Retina (tissue), 1 donor: ENCODE measurements around the gene SELENOT.
A peak's percentile ranks its signal among the peaks of the same experiment; 100 is the strongest.
"Not testable (repeated sequence)": the region's sequence is repeated elsewhere in the genome, so short reads cannot be mapped to it uniquely, and the experiment has no call there.

Experiments
- DNase-seq: peaks from one replicate; pipeline ENCODE4 v3.0.0-alpha.2; 2016

SELENOT gene

DNA sequence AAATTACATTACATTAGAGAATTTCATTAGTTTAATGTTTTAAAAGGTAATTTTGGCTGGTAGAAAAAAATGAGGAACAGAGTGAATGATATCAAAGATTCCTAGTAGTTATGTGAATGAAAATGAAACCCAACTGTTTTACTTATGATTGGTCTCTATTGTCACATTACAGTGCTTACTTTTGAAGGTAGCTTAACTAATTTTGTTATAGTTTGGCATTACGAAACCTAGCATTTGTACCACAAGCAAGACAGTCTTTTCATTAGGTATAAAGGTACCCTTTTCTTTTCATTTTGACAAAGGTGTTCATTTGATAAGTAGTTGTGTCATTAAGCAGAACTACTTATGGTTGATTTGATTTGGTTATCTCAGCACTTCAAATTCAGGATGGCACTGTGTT is 6.9 kb downstream of the SELENOT start:
- no peak for DNase-seq

DNA sequence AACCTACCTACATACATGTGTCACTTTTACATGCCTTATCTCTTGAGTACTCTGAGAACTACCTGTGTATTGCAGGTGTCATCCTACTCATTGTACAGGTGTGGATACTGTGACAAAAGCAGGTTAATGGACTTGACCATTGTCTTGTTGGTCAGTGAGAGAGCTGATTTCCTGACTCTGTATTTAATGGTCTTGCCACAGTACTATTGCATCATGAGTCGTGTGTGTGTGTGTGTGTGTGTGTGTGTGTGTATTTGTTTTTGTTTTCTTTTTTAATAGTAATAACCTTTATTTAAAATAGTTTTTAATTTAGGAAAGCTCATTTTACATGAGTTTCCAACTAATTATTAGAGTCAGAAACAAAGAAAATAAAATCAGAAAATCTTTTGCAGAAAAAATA is 7.7 kb downstream of the SELENOT start:
- DNase-seq: no peak

DNA sequence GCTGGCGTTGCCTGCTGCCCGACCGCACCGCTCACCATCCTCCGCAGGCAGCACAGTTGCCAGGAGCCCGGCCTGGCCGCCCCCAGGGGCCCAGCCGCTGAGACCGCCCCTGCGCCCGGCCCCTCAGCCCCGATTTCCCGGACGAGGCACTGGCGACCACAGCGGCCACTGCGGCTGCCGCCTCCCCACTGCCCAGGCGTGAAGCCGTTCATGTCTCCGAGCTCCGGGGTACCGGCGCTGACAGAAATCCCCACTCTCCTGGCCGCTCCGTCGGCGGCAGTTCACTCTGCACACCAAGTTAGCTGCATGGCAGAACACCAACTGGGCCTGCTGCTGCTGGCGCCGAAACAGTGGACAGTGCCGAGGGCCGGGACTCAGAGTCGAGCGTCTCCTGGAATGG is 8.5 kb downstream of the SELENOT start:
- DNase-seq: no peak

DNA sequence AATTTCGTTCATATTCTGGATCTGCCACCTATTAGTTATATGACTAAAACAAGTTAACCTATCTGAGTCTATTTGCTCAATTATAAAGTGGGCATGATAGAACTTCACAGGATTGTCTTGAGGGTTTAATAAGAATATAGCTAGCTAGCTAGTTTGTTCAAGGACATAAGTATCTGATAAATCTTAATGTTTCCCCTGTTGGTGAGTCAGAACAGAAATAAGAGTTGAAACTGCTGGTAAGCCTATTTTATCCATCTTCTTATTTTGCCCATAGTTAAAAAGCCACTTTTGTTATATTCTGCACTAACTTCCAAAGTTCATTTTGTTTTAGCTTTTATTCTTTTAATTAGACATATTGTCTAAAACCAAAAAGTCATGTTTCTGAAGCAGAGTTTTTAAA is 9.4 kb downstream of the SELENOT start:
- DNase-seq: no peak

DNA sequence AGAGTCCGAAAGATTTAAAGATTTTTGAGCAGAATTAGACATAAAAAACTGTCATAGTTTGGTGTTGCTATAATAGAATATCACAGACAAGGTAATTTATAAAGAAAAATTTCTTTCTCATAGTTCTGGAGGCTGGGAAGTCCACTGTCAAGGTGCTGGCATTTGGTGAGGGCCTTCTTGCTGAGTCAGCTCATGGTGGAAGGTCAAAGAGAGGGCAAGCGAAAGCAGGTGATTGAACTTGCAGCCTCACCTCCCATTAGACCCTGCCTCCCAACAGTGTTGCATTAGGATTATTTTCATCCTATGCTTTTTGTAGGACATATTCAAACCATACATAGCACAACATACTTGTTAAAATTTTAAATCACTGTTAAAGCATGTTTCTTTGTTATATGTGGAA is 9.9 kb downstream of the SELENOT start:
- no peak for DNase-seq

DNA sequence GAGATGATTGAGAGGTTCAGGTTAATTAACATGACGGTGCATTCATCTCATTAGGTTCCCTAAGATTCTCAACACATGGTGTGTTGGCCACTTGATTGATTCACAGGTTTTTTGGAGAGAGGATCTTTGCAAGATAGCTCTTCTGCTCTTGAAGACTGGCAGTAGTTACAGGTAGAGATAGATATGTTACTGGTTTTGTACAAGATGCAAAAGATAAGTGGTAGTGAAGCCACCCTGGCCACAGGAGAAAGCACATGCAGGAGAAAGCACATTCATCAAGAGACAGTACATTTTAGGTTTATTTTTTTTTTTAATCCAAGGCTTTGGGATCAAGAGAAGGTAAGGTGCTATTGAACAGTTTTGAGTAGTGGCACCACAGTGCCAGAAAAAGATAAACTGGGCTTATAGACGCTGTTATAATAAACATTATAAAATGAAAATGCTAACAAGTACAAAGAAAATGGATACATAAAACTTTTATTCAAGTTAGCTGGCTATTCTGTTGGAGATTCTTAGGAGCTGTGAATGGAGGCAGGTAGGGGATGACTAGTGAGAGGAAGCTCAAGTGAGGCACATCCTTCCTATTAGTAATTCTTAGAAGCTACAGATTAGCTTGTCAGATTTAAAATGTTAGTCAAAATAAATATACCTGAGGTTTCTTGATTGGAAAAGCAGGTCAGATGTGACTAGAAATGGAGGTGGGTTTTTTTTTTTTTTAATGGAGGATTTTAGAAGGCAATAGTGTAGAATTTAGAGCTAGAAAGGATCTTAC is 10.8 kb downstream of the SELENOT start:
- DNase-seq: no peak

DNA sequence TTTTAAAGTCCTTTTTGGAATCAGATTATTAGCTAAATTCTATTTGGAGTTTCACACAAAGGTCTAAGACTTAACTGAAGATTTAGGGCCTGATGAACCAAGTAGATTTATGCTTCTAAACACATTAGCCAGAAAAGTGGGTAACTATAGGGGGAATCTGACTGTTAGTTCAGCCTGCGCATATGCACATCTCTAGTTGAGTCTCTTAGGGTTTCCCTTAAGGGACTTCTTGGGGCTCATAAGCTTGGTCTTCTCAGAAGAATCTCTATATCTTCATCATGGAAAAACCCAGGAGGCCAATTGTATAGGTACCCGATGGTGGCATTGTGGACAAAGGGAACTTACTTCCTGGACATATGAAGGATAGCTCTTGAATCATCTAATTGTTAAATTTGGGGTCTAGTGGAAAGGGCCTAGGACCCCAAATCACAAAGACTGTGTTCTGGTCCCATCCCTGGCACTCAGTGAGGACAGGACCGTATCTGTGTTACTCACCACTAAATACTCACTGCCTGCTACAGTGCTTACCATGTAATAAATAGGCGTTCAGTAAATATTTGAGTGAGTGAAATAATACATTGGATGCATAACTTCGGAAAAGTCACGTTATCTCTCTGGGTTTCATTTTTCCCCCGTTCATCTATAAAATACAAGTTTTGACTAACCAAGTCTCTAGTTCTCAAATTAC is 17.0 kb downstream of the SELENOT start:
- no peak for DNase-seq

DNA sequence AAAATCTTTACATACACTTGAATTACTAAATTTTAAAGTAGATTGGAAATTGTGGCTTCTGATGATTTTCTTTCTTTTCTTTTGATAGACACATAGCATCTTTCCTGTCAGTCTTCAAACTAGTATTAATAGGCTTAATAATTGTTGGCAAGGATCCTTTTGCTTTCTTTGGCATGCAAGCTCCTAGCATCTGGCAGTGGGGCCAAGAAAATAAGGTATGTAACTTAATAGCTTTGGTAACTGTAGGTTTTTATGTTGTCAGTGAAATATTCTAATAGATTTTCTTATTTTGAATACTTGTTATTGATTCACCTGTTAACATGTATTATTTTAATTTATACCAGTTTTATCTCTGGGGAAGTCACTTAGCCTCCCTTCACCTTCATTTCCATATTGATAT is 19.8 kb downstream of the SELENOT start:
- DNase-seq: not testable (repeated sequence)

DNA sequence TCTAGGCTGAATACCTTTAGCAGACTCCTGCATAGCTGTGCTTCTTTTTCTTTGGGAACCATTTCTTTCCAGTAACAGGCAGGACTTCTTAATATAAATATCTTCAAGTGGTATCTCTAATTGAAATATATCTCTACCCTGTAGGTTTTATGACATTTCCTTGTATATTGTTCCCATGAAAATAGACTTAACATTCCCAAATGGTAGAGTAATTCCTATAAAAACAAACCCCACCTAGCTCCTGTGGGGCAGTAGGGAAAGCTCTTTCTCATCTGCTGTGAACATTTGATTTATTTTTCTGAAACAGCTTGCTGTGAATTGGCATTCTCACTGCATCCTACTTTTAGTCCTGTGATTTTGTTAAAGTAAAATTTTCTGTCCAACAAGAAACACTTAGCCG is 20.8 kb downstream of the SELENOT start:
- no peak for DNase-seq

DNA sequence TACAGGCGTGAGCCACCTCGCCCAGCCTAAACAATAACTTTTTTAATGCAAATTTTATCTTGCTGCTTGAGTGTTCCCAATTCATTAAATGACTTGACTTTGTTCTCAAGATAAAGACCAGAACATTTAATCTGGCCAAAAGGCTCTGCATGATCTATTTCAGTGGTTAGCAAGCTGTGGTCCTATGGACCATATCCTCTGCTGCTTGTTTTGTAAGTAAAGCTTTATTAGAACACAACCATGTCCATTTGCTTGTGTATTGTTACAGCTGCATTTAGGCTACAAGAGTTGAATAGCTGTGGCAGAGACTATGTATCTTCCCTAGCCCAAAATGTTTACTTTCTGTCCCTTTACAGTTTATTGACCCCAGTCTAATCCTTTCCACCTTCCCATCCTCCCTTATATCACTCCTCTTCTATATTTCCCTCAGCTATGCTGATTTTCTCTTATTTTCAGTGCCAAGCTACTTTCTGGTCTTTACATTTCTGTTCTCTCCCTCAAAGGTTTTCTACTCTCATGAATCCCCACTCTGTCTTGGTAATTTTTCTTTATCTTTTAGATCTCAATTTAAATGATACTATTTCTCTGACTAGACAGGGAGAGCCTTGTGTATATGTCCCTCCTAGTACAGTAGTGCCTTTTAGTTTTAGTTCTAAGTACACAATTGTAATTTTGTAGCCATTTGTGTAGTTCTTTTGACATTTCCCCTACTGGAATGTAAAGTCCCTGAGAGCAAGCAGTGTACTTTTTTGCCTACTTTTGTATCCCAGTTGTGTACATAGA is 23.2 kb downstream of the SELENOT start:
- no peak for DNase-seq

DNA sequence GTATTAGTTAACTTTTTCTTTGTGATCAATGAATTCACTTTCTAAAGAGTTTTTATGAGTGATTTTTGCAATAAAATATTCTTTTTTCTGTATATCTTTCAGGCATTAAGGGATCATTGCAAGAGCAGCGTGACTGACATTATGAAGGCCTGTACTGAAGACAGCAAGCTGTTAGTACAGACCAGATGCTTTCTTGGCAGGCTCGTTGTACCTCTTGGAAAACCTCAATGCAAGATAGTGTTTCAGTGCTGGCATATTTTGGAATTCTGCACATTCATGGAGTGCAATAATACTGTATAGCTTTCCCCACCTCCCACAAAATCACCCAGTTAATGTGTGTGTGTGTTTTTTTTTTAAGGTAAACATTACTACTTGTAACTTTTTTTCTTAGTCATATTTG is 24.4 kb downstream of the SELENOT start:
- DNase-seq: no peak

DNA sequence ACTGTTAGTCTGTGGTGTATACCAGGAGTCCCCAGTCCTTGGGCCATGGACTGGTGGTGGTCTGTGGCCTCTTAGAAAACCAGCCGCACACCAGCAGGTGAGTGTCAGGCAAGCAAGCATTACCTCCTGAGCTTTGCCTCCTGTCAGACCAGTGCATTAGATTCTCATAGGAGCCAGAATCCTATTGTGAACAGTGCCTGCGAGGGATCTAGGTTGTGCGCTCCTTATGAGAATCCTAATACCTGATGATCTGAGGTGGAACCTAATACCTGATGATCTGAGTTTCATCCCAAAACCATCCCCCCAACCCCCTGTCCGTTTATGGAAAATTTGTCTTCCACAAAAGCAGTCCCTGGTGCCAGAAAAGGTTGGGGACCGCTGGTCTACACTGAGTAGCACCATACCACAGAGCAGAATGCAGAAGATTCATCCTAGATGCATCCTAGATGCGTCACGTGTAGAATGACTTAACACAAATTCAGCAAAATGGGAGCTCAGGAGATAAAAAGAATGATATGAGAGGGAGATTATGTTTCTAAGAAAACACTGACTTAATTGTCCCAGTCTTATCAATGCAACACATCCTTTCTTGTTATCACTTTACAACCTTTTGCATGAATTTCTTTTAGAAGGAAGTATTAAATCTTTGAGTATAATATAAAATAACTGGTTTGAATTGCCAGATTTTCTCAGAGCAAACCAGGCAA is 28.5 kb downstream of the SELENOT start:
- DNase-seq: no peak

DNA sequence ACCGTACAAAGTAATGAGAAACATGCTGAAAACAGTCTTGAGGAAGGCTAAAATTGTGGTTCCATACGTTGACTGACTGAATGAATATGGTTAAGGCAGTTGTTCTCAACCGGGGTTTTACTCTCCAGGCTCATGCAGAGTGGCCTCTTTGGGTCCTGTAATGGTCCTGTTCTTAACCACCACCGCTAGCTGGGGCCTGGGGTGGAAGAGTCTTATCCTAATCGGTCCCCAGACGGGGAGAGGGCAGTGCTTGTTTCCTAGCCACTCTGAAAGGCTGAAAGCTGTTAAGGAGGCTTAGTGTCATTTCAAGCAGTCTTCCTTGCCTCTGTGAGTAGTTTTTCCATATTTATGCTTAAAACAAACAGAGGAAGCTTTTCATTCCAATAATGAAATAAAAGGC is 32.0 kb downstream of the SELENOT start:
- DNase-seq: no peak

DNA sequence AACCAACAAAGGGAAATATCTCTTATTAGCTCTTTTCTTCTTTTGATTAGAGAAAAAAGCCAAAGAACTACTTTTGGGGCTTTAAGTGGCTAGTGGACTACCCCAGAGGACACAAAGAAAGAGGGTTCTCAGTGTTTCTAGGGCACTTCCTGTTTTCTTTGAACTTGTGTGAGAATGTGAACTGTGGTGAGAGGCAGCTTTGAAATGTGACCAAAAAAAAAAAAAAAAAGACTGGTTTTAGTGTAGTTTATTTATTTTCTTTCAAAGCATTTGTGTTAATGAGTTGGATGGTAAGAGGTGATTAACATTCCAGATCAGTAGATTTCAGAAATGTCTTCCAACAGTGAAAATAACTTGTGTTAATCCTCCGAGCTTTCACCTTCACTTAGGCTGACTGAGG is 32.4 kb downstream of the SELENOT start:
- DNase-seq: peak; percentile 19

DNA sequence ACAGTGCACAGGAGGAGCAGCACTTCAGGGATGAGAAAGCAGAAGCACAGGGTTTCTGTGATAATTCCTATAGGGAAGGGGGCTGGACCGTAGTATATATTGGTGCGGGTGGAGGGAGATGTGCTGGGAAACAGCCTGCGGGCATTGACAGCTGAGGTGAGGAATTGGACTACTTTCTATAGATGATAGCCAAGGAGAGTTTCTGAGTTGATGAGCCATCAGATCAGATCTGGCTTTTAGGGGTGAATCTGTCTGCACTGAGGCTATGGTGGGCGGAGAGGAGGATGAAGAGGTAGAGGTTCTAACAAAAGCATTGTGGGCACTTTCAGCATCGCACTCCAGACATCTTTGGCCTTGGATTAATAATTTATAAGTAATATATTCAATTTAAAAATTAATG is 33.1 kb downstream of the SELENOT start:
- DNase-seq: peak; percentile 25

DNA sequence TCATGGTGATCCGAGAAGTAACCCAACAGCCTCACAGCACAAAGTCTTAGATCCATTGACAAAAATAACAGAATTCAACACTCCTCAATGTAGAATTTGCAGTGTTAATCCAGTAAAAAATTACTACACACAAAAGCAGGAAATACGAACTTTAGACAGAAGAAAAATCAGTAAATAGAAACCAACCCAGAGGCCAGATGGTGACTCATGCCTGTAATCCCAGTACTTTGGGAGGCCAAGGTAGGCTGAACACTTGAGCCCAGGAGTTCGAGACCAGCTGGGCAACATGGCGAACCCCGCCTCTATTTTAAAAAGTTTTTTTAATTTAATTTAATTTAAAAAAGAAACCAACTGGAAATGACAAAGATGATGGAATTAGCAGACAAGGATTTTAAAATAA is 36.1 kb downstream of the SELENOT start:
- no peak for DNase-seq

DNA sequence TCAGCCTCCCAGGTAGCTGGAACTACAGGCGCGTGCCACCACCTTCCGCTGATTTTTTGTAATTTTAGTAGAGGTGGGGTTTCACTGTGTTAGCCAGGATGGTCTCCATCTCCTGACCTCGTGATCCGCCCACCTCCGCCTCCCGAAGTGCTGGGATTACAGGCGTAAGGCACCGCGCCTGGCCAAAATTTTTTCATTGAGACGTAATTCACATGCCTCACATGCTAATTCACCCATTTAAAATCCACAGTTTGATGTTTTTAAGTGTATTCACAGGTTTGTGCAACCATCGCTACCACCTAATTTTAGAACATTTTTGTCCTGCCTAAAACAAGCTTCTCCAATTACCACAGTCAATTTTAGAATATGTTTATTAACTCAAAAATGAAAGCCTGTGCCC is 37.1 kb downstream of the SELENOT start:
- DNase-seq: no peak

DNA sequence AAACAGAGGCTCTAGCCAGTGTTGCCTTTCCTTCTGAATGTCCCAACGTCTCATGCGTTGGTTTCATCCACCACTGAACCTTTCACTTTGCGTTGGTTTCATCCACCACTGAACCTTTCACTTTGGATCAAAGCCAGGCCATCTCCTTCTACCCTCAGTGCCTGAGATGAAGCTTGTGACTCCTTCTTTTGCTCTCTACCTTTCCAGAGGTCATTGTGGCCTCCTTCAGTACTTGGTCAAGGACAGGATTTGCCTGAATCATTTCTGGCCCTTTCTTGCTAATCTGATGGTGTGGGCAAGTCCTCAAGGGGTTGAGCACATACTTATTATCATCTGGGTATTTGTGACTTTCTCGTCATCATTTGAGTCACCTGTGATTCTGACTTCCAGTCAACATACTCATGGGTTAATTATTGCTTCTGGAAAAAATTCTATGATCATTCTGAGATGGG is 50.0 kb downstream of the SELENOT start:
- DNase-seq: no peak

DNA sequence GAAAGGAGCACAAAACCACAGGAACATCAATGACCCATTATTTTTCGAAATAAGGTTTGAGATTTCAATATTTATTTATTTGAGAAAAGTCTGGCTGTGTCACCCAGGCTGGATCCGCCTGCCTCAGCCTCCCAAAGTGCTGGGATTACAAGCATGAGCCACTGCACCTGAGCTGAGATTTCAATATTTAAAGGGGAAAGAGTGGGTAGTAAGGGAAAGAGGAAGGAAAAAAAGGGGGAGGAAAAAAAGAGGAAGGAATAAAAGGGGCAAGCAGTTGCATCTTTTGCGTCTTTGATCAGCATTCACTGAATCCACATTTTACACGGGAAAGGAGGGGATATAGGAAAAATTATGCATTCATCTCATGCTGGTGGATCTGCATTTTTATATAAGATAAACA is 53.2 kb downstream of the SELENOT start:
- no peak for DNase-seq

DNA sequence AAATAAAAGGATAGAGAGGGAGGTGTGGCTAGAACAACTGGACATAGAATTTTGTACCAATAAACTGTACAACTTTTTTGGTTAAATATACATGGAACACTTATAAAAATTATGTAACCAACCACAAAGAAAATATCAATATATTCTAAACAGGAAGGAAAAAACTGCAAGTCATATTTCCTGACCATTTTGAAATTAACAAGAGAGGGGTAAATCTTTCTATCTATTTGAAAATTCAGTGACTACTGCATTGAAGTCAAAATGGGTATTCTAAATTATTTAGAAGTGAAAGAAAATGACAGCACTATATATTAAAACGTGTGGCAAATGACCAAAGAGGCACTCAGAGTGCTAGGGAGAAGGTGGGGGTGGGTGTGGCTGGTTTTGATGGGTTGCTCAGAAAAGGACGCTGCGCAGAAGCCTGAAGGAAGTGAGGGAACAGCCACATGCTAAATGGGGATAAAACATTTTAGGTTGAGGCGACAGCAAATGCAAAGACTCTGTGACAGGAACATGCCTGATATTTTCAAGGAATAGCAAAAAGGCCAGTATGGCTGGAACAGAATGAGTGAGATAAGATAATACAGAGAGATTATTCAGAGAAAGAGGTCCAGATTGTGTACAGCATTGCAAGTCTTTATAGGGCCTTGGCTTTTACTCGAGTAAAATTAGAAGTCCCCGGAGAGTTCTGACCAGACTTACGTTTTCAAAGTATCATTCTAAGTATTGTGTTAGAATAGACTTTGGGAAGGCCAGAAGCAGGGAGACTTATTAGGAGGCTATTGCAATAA is 59.5 kb downstream of the SELENOT start:
- no peak for DNase-seq

DNA sequence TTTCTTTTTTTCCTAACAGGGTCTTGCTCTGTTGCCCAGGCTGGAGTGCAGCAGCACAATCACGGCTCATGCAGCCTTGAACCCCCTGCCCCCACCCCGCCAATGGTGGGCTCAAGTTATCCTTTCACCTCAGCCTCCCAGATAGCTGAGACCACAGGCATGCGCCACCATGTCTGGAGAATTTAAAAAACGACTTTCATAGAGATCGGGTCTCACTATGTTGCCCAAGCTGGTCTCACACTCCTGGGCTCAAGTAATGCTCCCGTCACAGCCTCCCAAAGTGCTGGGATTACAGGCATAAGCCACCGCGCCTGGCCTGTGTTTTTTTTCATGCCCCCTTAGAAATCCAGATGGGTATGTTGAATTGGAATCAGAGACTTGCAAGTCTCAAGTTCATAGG is 60.3 kb downstream of the SELENOT start:
- no peak for DNase-seq

DNA sequence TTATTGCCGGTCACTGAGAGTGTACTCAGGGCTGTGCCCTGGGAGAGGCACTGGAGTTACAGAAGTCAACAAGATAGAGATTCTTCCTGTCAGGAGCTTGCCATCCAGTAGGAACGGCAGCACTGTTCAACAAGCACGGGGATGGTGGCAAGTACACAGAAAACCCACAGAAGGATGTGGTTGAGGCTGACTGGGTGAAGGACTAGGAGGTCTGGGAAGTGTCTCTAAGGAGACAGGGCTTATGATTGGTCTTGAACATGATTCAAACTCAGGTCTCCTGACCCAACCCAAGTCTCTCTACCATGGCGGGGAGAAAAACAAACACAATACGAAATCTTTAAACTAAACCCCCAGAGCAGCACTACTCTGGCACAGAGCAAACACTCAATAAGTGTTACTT is 63.0 kb downstream of the SELENOT start:
- DNase-seq: no peak
